Sigmoid colon (tissue), 4 donors: ENCODE data around the gene JAG1.
A peak's percentile ranks its signal among the peaks of the same experiment; 100 is the strongest.

ENCODE experiments used
- CTCF ChIP-seq, 4 experiments: fragments of 450-650 bp in 3 of 4; fragments of 200-600 bp in 1 of 4; IDR thresholded peaks; one replicate each; pipeline ENCODE4 v1.5.1; 2016 to 2019; ENCODE audit warnings: antibody characterized with exemption in 4 of 4, mild to moderate bottlenecking in 3 of 4, moderate library complexity in 2 of 4
- EP300 ChIP-seq, 4 donors: sonication (generic); formaldehyde crosslinking; IDR thresholded peaks; one replicate each; pipeline ENCODE4 v1.6.1; 2017; ENCODE audit warnings: antibody characterized with exemption in 4 of 4
- POLR2A ChIP-seq, 2 donors: fragments of 450-650 bp; IDR thresholded peaks; one replicate each; pipeline ENCODE4 v1.6.1; 2016; ENCODE audit warnings: antibody characterized with exemption in 2 of 2, mild to moderate bottlenecking in 2 of 2, moderate library complexity in 2 of 2
- POLR2AphosphoS5 ChIP-seq, 4 donors: sonication (generic); formaldehyde crosslinking; IDR thresholded peaks; one replicate each; pipeline ENCODE4 v1.6.1; 2017; ENCODE audit warnings: antibody characterized with exemption in 4 of 4

DNA sequence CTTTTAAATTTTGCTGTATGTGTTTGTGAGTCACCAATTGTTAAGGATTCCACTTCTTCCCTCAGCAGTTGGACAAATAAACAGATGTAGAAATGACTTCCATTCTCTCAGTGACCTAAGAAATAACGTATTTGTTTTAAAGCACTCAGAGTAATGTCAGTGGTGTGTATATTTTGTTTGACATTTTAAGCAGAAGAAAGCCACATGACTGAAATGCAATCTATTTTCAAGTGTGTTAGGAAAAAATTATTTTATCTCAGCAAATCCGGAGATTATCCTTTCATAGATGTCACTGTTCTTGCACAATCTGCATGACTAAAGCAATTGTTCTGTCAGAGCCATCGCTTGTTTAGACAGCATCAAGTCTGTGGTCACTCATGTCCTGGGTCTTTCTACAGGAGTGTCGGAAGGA is 77.1 kb downstream of the JAG1 start:
- TF ChIP-seq CTCF (IDR thresholded peaks at IDR 0.05) (no peak), EP300 (IDR thresholded peaks at IDR 0.05) (no peak), POLR2AphosphoS5 (IDR thresholded peaks at IDR 0.05) (peak in 2 of 4 donors; percentile 15 to 49), POLR2A (IDR thresholded peaks at IDR 0.05) (no peak)
